K562 (cell line): ENCODE data around the gene LPAR5. TPM values are rescaled to one million over a fixed set of nuclear protein-coding genes. Genes with fewer than 3 reads are reported as not detected.

Experiments used
- ATAC-seq: fragments of 200-7000 bp; cut with Tn5 transposase; 3 replicates; pipeline ENCODE4 v1.9.1; 2020; ENCODE audit warnings: moderate library complexity
- BruUV-seq: library from RNA; stranded (reverse); fragments of 400-500 nt; replicated peaks from 2 replicates; lab custom pipeline; 2021; lab: Mats Ljungman, UMichigan
- CTCF ChIA-PET: fragments of 300-600 bp; formaldehyde crosslinking; extraction: SDS; loops from one replicate; lab custom pipeline; 2021; ENCODE audit warnings: low intra/inter-chr PET ratio; lab: Yijun Ruan, JAX
- POLR2A ChIA-PET: fragments of 300-600, 350-650 bp; sonication (Branson Sonifier 250); formaldehyde crosslinking; extraction: SDS; loops from one replicate; lab custom pipeline; 2021; ENCODE audit warnings: antibody characterized with exemption, inconsistent platforms; lab: Yijun Ruan, JAX
- DNase-seq, 4 experiments: peaks; one replicate each; pipeline versions ENCODE4 v3.0.0 to v3.0.0-alpha.2; 2011 to 2018; ENCODE audit warnings: low spot score in 3 of 4, mixed read lengths in 3 of 4; ENCODE audit errors: extremely low read depth in 1 of 4
- FAIRE-seq: peaks from 2 replicates; lab custom pipeline; 2011; peaks lifted over from hg19 to GRCh38; lab: Jason Lieb, UNC
- H2AFZ ChIP-seq: 2 replicates; pipeline ENCODE4 v1.6.0; 2011; ENCODE audit warnings: low read depth, low read length, control low read depth, inconsistent platforms
- H3K27ac ChIP-seq: fragments of 200-600 bp; 3 replicates; pipeline ENCODE4 v1.8.0; 2011; ENCODE audit warnings: low read depth, mild to moderate bottlenecking, control low read depth, inconsistent platforms, low read length, moderate library complexity, mixed read lengths; ENCODE audit errors: extremely low read depth
- H3K27me3 ChIP-seq, 2 experiments: fragments of 300-600 bp in 1 of 2; 2 replicates in 1 of 2; 3 replicates in 1 of 2; pipeline versions ENCODE4 v1.6.0 to v1.8.0; 2011; ENCODE audit warnings: inconsistent platforms in 2 of 2, low read length in 2 of 2, mild to moderate bottlenecking in 1 of 2, mixed read lengths in 1 of 2, moderate library complexity in 1 of 2; ENCODE audit not compliant: control insufficient read depth in 2 of 2, insufficient read depth in 2 of 2
- H3K36me3 ChIP-seq: fragments of 300-600 bp; 3 replicates; pipeline ENCODE4 v1.8.0; 2011; ENCODE audit warnings: mild to moderate bottlenecking, low read length, inconsistent platforms; ENCODE audit not compliant: control insufficient read depth, insufficient read depth
- H3K4me1 ChIP-seq, 2 experiments: fragments of 200-600 bp in 1 of 2; replicated peaks in 1 of 2; 2 replicates in 1 of 2; 3 replicates in 1 of 2; pipeline versions ENCODE4 v1.5.1 to v1.8.0; 2011; ENCODE audit warnings: inconsistent platforms in 2 of 2, low read length in 2 of 2, mild to moderate bottlenecking in 1 of 2, mixed read lengths in 1 of 2, moderate library complexity in 1 of 2; ENCODE audit not compliant: control insufficient read depth in 2 of 2, insufficient read depth in 2 of 2
- H3K4me2 ChIP-seq: 2 replicates; pipeline ENCODE4 v1.6.1; 2011; ENCODE audit warnings: low read length, control low read depth, inconsistent platforms, mixed read lengths; ENCODE audit not compliant: insufficient read depth
- H3K4me3 ChIP-seq: fragments of 200-600 bp; sonication (generic), shearing (Covaris generic); 2 replicates; pipeline ENCODE4 v1.5.1; 2016; ENCODE audit warnings: control low read depth, inconsistent platforms
- H3K79me2 ChIP-seq: fragments of 200-600 bp; 3 replicates; pipeline ENCODE4 v1.8.0; 2011; ENCODE audit warnings: low read length, inconsistent platforms; ENCODE audit not compliant: control insufficient read depth, insufficient read depth
- H3K9ac ChIP-seq, 2 experiments: 2 replicates each; pipeline versions ENCODE4 v1.6.0 to v1.6.1; 2011; ENCODE audit warnings: low read depth in 2 of 2, low read length in 2 of 2, control low read depth in 1 of 2, inconsistent platforms in 1 of 2, mild to moderate bottlenecking in 1 of 2, mixed read lengths in 1 of 2; ENCODE audit not compliant: insufficient read depth in 1 of 2
- H3K9me1 ChIP-seq: one replicate; pipeline ENCODE4 v1.6.0; 2011; ENCODE audit warnings: inconsistent platforms, mild to moderate bottlenecking, low read length, moderate library complexity; ENCODE audit not compliant: control insufficient read depth, insufficient read depth
- H3K9me3 ChIP-seq: replicated peaks from 2 replicates; pipeline ENCODE4 v1.5.1; 2011; ENCODE audit warnings: low read depth, low read length, inconsistent platforms; ENCODE audit not compliant: control insufficient read depth, insufficient read depth
- H4K20me1 ChIP-seq: replicated peaks from 2 replicates; pipeline ENCODE4 v1.6.1; 2011; ENCODE audit warnings: low read length, inconsistent platforms, mixed read lengths; ENCODE audit not compliant: control insufficient read depth, insufficient read depth
- ARNT ChIP-seq, 2 experiments: fragments of 450-650 bp; IDR thresholded peaks; 2 replicates each; pipeline ENCODE4 v1.6.1; 2016; ENCODE audit warnings: mild to moderate bottlenecking in 1 of 2
- C11orf30 ChIP-seq: fragments of 450-650 bp; IDR thresholded peaks from 2 replicates; pipeline ENCODE4 v1.6.1; 2016; ENCODE audit warnings: low read depth, mild to moderate bottlenecking
- CEBPB ChIP-seq: fragments of 450-650 bp; IDR thresholded peaks from 2 replicates; pipeline ENCODE4 v1.6.1; 2016; ENCODE audit warnings: missing genetic modification characterization, missing compliant biosample characterization
- ELF4 ChIP-seq: fragments of 450-650 bp; formaldehyde crosslinking; IDR thresholded peaks from 2 replicates; pipeline ENCODE4 v1.4.0; 2022; ENCODE audit warnings: missing genetic modification characterization
- GABPA ChIP-seq: fragments of 200-800 bp; sonication (Bioruptor generic); conservative IDR thresholded peaks from 2 replicates; pipeline ENCODE4 v1.6.1; 2016; ENCODE audit warnings: low read depth, missing genetic modification characterization, missing compliant biosample characterization
- GTF2A2 ChIP-seq: IDR thresholded peaks from 2 replicates; pipeline ENCODE4 v1.6.1; 2016; ENCODE audit warnings: mild to moderate bottlenecking, missing genetic modification characterization, missing compliant biosample characterization
- HDAC3 ChIP-seq: fragments of 450-650 bp; IDR thresholded peaks from 2 replicates; pipeline ENCODE4 v1.6.1; 2018; ENCODE audit warnings: borderline replicate concordance, mild to moderate bottlenecking, moderate library complexity; ENCODE audit not compliant: partially characterized antibody
- KAT7 ChIP-seq: sonication (generic); formaldehyde crosslinking; IDR thresholded peaks from 2 replicates; pipeline ENCODE4 v1.8.0; 2022; ENCODE audit warnings: missing genetic modification reagents, mild to moderate bottlenecking, borderline replicate concordance
- LCOR ChIP-seq: sonication (generic); formaldehyde crosslinking; IDR thresholded peaks from 2 replicates; pipeline ENCODE4 v1.8.0; 2022; ENCODE audit warnings: mild to moderate bottlenecking, missing genetic modification reagents
- NCOR1 ChIP-seq: fragments of 450-650 bp; IDR thresholded peaks from 2 replicates; pipeline ENCODE4 v1.6.1; 2016; ENCODE audit warnings: mild to moderate bottlenecking, moderate library complexity
- OTX1 ChIP-seq: fragments of 450-650 bp; formaldehyde crosslinking; IDR thresholded peaks from 2 replicates; pipeline ENCODE4 v1.4.0; 2022; ENCODE audit warnings: mild to moderate bottlenecking
- PRMT5 ChIP-seq: sonication (generic); formaldehyde crosslinking; IDR thresholded peaks from 2 replicates; pipeline ENCODE4 v1.5.0; 2020; ENCODE audit warnings: missing genetic modification reagents
- SAP30 ChIP-seq: fragments of 200-600 bp; sonication (generic); IDR thresholded peaks from 2 replicates; pipeline ENCODE4 v1.6.1; 2012; ENCODE audit warnings: borderline replicate concordance, low read depth, mild to moderate bottlenecking, moderate library complexity, low read length, control low read depth, inconsistent platforms; ENCODE audit not compliant: insufficient read depth, poor library complexity, severe bottlenecking
- SETDB1 ChIP-seq: IDR thresholded peaks from one replicate; pipeline ENCODE4 v1.6.1; 2012; ENCODE audit warnings: low read length, control low read depth, inconsistent platforms
- TEAD1 ChIP-seq, 2 experiments: fragments of 450-650 bp in 1 of 2; sonication (generic) in 1 of 2; formaldehyde crosslinking; IDR thresholded peaks; 2 replicates each; pipeline versions ENCODE4 v1.4.0 to v1.8.0; 2020 to 2022; ENCODE audit warnings: mild to moderate bottlenecking in 2 of 2, missing genetic modification reagents in 1 of 2
- THRAP3 ChIP-seq: fragments of 450-650 bp; IDR thresholded peaks from 2 replicates; pipeline ENCODE4 v1.6.1; 2016; ENCODE audit warnings: mild to moderate bottlenecking, inconsistent platforms, borderline replicate concordance
- ZFP36 ChIP-seq: fragments of 150-350 bp; IDR thresholded peaks from 2 replicates; pipeline ENCODE4 v1.6.1; 2018; ENCODE audit warnings: low read length, low read depth; ENCODE audit not compliant: partially characterized antibody
- WGBS: fragments of 100-300 bp; shearing (Covaris generic); methylation state at CpG from one replicate; pipeline ENCODE4 v1.1.6; 2016; ENCODE audit warnings: low coverage, mixed read lengths; ENCODE audit not compliant: insufficient coverage; ENCODE audit errors: missing lambda C conversion rate; 5-methylcytosine and 5-hydroxymethylcytosine counted together
- in situ Hi-C: fragments of 300-500 bp; cut with MboI; formaldehyde crosslinking; loops from 4 replicates; pipeline ENCODE4 v1.15.0; 2018; ENCODE audit warnings: inconsistent platforms, mixed read lengths
- intact Hi-C: fragments of 100-400 bp; cut with micrococcal nuclease; formaldehyde crosslinking; loops from 2 replicates; pipeline ENCODE4 v1.14.2; 2022
- polyA plus RNA-seq, 8 experiments: library from polyadenylated mRNA; depleted of rRNA in 4 of 8; stranded (reverse) in 5 of 8; unstranded in 3 of 8; fragments of >200 nt; fragmentation: Nextera tagmentation in 2 of 8; fragmentation: Illumina TruSeq in 1 of 8; extraction: Ambion mirVana in 2 of 8; extraction: Trizol in 1 of 8; gene quantifications; 2 replicates each; pipeline versions ENCODE4 v1.2.1 to v1.2.3, GENCODE V29; 2011 to 2014; ENCODE audit warnings: inconsistent platforms in 1 of 8, missing spikeins in 1 of 8
- total RNA-seq, 7 experiments: library from RNA; depleted of rRNA in 6 of 7; stranded (reverse); fragments of >200 nt in 6 of 7; fragmentation: Illumina TruSeq in 2 of 7; extraction: Trizol in 2 of 7; gene quantifications; 2 replicates each; pipeline versions ENCODE4 v1.2.1 to v1.2.3, GENCODE V29; 2011 to 2021; ENCODE audit warnings: low replicate concordance in 1 of 7
- TF ChIP-seq, protein P1 (sequence below), 3 experiments: fragments of 200-800 bp in 1 of 3; sonication (Bioruptor generic) in 1 of 3; sonication (generic) in 1 of 3; formaldehyde crosslinking in 1 of 3; IDR thresholded peaks; 2 replicates each; pipeline versions ENCODE4 v1.6.1 to v1.8.0; 2016 to 2022; ENCODE audit warnings: mild to moderate bottlenecking in 2 of 3, missing compliant biosample characterization in 2 of 3, missing genetic modification characterization in 2 of 3, missing genetic modification reagents in 1 of 3
- TF ChIP-seq, protein P2 (sequence below): fragments of 450-650 bp; IDR thresholded peaks from 2 replicates; pipeline ENCODE4 v1.6.1; 2016; ENCODE audit warnings: borderline replicate concordance

The LPAR5 gene
- total and polyA plus RNA-seq, 9 of the 15 experiments (the other 6 are each of a cell fraction or from before 2014, with no cell fraction given): 1.3 to 11.7 (median 3.6) TPM

DNA sequence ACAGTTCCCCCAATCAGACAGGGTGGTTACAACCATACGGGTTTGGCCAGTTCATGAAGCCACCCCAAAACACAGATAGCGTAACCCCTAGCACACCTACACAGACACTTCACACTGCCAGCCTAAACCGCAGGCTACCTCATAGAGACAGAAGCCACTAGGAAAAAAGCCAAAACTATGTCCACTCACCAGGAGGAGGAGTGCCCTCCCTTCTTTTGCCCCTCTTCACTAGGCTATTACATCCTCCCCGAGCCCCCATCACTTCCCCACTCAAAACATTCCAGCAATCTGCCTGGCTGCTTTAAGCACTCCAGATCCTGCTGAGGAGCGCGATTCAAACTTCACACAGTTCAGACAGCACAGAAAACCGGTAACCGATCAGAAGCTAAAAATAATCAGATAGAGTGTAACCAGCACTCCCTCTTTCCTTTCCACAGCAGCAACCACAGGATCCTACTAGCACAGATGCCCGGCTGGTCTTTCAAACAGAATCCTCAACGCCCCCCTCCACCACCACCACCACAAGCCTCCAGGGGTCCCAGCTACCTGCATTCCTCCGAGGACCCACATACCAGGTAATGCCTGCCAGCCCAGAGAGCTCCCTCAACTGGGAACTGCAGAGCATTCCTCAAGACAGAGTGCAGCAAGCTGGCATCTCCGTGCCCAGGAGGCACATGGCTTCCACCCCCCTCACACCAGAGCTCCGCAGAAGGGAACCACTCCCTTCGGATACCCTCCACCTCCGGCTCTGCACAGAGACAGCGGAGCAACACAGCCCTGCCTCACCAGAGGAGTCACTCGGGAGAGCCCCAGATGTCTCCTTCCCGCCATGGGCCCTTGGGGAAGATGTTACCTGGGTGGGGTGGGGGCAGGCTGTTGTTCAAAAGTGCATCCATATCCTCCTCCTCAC, 30.1 kb downstream of the LPAR5 start:
- H2AFZ ChIP-seq: no peak overlapping the region
- no peaks in the 10 kb centered on the region for H3K9me1 ChIP-seq
- no peaks in the 10 kb centered on the region for H3K27me3 ChIP-seq
- BruUV-seq: TSS peak; percentile 35
- POLR2A ChIA-PET: interaction anchor here (1.3 to 1.6 kb wide), 5 partner anchors 8 to 84 kb away, joined by 3 to 6 read pairs (median 4); partner anchors contain the start of gene ZNF384
- CTCF ChIA-PET: no interaction called here
- peaks cover 23 to 34% of the 10 kb centered on the region in 2 experiments; a peak in 4 of 5 replicates for H3K4me1 ChIP-seq
- in situ Hi-C loops: no loop called here
- WGBS: 6% methylated on average over 18 of the region's 18 CpGs
- ATAC-seq (peak; percentile 6), FAIRE-seq (no peak), DNase-seq (peak in 1 of 4 experiments; percentile 16)
- H3K9me3 ChIP-seq: no peaks in the 10 kb centered on the region
- peak overlapping the region; percentile 70 to 95 for H3K9ac ChIP-seq
- H3K79me2 ChIP-seq: peaks cover 66% of the 10 kb centered on the region
- H4K20me1 ChIP-seq: peaks cover 30% of the 10 kb centered on the region
- H3K4me3 ChIP-seq: peak overlapping the region; percentile 87
- intact Hi-C loops: loop anchor here (1.0 to 2.0 kb wide), 2 partner anchors 8 to 57 kb away; partner anchors contain the start of gene ING4
- H3K36me3 ChIP-seq: peaks cover 54% of the 10 kb centered on the region
- H3K27ac ChIP-seq: peak overlapping the region; percentile 85; the same call in 2 of the 3 replicates
- peak overlapping the region; percentile 78 for H3K4me2 ChIP-seq
- TF ChIP-seq CEBPB (tag) (no peak), SETDB1 (no peak), OTX1 (no peak), ELF4 (CRISPR knock-in tag) (no peak), ZFP36 (no peak), TEAD1 (CRISPR knock-in tag; IDR thresholded peaks at IDR 0.05) (no peak), ARNT (IDR thresholded peaks at IDR 0.05) (no peak), LCOR (CRISPR knock-in tag) (no peak), HDAC3 (no peak), KAT7 (CRISPR knock-in tag) (peak; percentile 39; the same call in 1 of the 2 replicates), SAP30 (peak; percentile 27), GABPA (tag) (no peak), C11orf30 (no peak), THRAP3 (no peak), NCOR1 (no peak), GTF2A2 (tag) (no peak), PRMT5 (no peak)
- TF ChIP-seq, protein P1, sequence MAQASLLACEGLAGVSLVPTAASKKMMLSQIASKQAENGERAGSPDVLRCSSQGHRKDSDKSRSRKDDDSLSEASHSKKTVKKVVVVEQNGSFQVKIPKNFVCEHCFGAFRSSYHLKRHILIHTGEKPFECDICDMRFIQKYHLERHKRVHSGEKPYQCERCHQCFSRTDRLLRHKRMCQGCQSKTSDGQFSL (CRISPR knock-in tag; IDR thresholded peaks at IDR 0.05): no peak
- TF ChIP-seq, protein P1 (tag; IDR thresholded peaks at IDR 0.05): no peak
- TF ChIP-seq, protein P2, sequence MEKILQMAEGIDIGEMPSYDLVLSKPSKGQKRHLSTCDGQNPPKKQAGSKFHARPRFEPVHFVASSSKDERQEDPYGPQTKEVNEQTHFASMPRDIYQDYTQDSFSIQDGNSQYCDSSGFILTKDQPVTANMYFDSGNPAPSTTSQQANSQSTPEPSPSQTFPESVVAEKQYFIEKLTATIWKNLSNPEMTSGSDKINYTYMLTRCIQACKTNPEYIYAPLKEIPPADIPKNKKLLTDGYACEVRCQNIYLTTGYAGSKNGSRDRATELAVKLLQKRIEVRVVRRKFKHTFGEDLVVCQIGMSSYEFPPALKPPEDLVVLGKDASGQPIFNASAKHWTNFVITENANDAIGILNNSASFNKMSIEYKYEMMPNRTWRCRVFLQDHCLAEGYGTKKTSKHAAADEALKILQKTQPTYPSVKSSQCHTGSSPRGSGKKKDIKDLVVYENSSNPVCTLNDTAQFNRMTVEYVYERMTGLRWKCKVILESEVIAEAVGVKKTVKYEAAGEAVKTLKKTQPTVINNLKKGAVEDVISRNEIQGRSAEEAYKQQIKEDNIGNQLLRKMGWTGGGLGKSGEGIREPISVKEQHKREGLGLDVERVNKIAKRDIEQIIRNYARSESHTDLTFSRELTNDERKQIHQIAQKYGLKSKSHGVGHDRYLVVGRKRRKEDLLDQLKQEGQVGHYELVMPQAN: peak; percentile 19; the same call in 1 of the 2 replicates
